Measurements from ENCODE around the gene PPM1F. TPM values are rescaled to one million over a fixed set of nuclear protein-coding genes. Genes with fewer than 3 reads are reported as not detected.

The PPM1F gene
- total RNA-seq, 1 experiment from 2014 or later, result 21.1 TPM

DNA sequence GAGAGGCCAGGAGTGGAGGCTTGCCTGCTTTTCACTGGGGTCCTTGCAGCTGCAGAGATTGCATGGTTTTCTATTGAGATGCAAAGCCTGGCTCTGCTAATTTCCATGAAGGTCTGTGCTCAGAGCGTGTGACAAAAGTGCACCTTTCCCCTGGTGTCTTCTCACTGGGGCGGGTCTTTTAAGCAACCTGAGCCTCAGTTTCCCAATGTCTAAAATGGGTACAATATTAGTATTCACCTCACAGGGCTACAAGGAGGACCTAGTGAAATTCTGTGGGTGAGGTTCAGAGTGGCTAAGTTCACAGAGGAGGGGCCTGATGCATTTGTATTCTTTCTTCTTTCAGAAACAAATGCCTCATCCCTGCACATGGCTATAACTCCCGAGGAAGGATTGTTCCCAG, 20.3 kb downstream of the PPM1F start:
- no peak overlapping the region for H3K27ac Mint-ChIP-seq
- Histone ChIP-seq H3K18ac (ENCODE audit: insufficient read length, low read depth, low read length) (no peak overlapping the region), H4K91ac (ENCODE audit: insufficient read length, low read depth, low read length) (no peak overlapping the region), H3K23ac (ENCODE audit: insufficient read length, low read depth, low read length) (no peak overlapping the region), H3K4me1 (ENCODE audit: insufficient read depth, low read length) (no peaks in the 10 kb centered on the region; the same call in 1 of the 2 replicates), H3K56ac (ENCODE audit: insufficient read length, low read depth, low read length) (no peak overlapping the region), H2AK5ac (ENCODE audit: insufficient read length, low read length) (no peak overlapping the region), H3K23me2 (ENCODE audit: insufficient read length, low read depth, low read length, poor library complexity, severe bottlenecking) (no peaks in the 10 kb centered on the region), H2BK12ac (ENCODE audit: insufficient read length, low read depth, low read length) (no peak overlapping the region), H3K27ac (ENCODE audit: insufficient read length, low read depth, low read length) (no peak overlapping the region), H2BK120ac (ENCODE audit: low read depth, low read length, poor library complexity, severe bottlenecking) (no peak overlapping the region), H3K27me3 (ENCODE audit: insufficient read depth, low read length) (no peaks in the 10 kb centered on the region), H3K4ac (ENCODE audit: low read depth, low read length) (no peak overlapping the region), H3K14ac (ENCODE audit: insufficient read depth, low read length) (no peak overlapping the region), H4K5ac (ENCODE audit: insufficient read length, low read depth, low read length) (no peak overlapping the region), H2BK15ac (ENCODE audit: low read depth, low read length) (no peak overlapping the region), H2BK20ac (ENCODE audit: low read depth, low read length, poor library complexity, severe bottlenecking) (no peak overlapping the region), H3K79me2 (ENCODE audit: insufficient read depth, low read length) (no peaks in the 10 kb centered on the region), H3K9me3 (ENCODE audit: control insufficient read depth, low read depth, low read length) (no peaks in the 10 kb centered on the region), H4K20me1 (ENCODE audit: control insufficient read depth, insufficient read depth, insufficient read length) (no peaks in the 10 kb centered on the region), H3K4me2 (ENCODE audit: insufficient read depth, insufficient read length, low read length) (no peak overlapping the region), H3K9ac (ENCODE audit: extremely low read depth, insufficient read length, low read length) (no peak overlapping the region), H2BK5ac (ENCODE audit: insufficient read length, low read length) (no peak overlapping the region), H4K8ac (replicated peaks; ENCODE audit: insufficient read length, low read depth, low read length) (no peak overlapping the region), H2AFZ (ENCODE audit: low read length) (no peak overlapping the region), H3T11ph (ENCODE audit: low read length) (no peak overlapping the region), H3K79me1 (ENCODE audit: insufficient read depth, low read depth, low read length, poor library complexity, severe bottlenecking) (no peaks in the 10 kb centered on the region)
- H3K27me3 Mint-ChIP-seq (ENCODE audit: low read depth), result no peaks in the 10 kb centered on the region
- no peak for TF ChIP-seq CTCF (conservative IDR thresholded peaks at IDR 0.05)
- H3K4me1 Mint-ChIP-seq, result peaks cover 16 to 28% of the 10 kb centered on the region in 2 experiments
- peaks cover 6 to 35% (median 31%) of the 10 kb centered on the region in 3 experiments; a peak in 6 of 7 replicates for H3K36me3 Mint-ChIP-seq (ENCODE audit: insufficient read depth in 1 of 3, low read depth in 3 of 3)
- no CpG with 5 or more reads among the region's 3 CpGs for WGBS (ENCODE audit: extremely low coverage, insufficient read length, low lambda C conversion rate)
- no peaks in the 10 kb centered on the region for H3K9me3 Mint-ChIP-seq
- no peak overlapping the region for H3K4me3 Mint-ChIP-seq
- no peak for DNase-seq

Measured in H9 (cell line).